Fibroblast of skin of scalp (primary cell): Measurements from ENCODE around the gene LRRC10B.

Experiments used
- DNase-seq: peaks from one replicate; pipeline ENCODE4 v3.0.0-alpha.2; 2013

Gene LRRC10B

GRCh38 chr11:61531044-61531443 is 22.5 kb downstream of the LRRC10B start:
- DNase-seq = no peak

- no peak for DNase-seq
These were observed 23.8 kb downstream of the LRRC10B start for GRCh38 chr11:61532134-61533038.

- DNase-seq = no peak
These were observed 24.5 kb downstream of the LRRC10B start for GRCh38 chr11:61533039-61533375.

GRCh38 chr11:61533401-61533800 is 24.9 kb downstream of the LRRC10B start:
- no peak for DNase-seq

GRCh38 chr11:61534025-61534932 is 25.7 kb downstream of the LRRC10B start:
- DNase-seq = no peak

- DNase-seq = no peak
These were observed 26.6 kb downstream of the LRRC10B start for GRCh38 chr11:61534933-61535839.

- DNase-seq = no peak
These were observed 27.6 kb downstream of the LRRC10B start for GRCh38 chr11:61535998-61536675.

GRCh38 chr11:61536676-61537270 is 28.2 kb downstream of the LRRC10B start:
- no peak for DNase-seq

GRCh38 chr11:61537326-61537725 is 28.8 kb downstream of the LRRC10B start:
- no peak for DNase-seq

- DNase-seq = no peak
These were observed 30.1 kb downstream of the LRRC10B start for GRCh38 chr11:61538636-61538961.

GRCh38 chr11:61539006-61539405 is 30.5 kb downstream of the LRRC10B start:
- DNase-seq = no peak

GRCh38 chr11:61539831-61540357 is 31.3 kb downstream of the LRRC10B start:
- DNase-seq = peak; percentile 6

- DNase-seq = no peak
These were observed 32.0 kb downstream of the LRRC10B start for GRCh38 chr11:61540528-61540927.

GRCh38 chr11:61541598-61541997 is 33.0 kb downstream of the LRRC10B start:
- DNase-seq = peak; percentile 35

- no peak for DNase-seq
These were observed 33.5 kb downstream of the LRRC10B start for GRCh38 chr11:61542024-61542461.

- DNase-seq = no peak
These were observed 34.2 kb downstream of the LRRC10B start for GRCh38 chr11:61542705-61543104.

- DNase-seq = peak; percentile 33
These were observed 35.2 kb downstream of the LRRC10B start for GRCh38 chr11:61543606-61544306.

GRCh38 chr11:61544466-61544865 is 35.9 kb downstream of the LRRC10B start:
- no peak for DNase-seq

GRCh38 chr11:61545341-61545740 is 36.8 kb downstream of the LRRC10B start:
- DNase-seq = no peak

GRCh38 chr11:61545921-61546320 is 37.4 kb downstream of the LRRC10B start:
- no peak for DNase-seq

- DNase-seq = no peak
These were observed 38.1 kb downstream of the LRRC10B start for GRCh38 chr11:61546663-61547062.
